ENCODE measurements around the gene CXCL16.

DNA sequence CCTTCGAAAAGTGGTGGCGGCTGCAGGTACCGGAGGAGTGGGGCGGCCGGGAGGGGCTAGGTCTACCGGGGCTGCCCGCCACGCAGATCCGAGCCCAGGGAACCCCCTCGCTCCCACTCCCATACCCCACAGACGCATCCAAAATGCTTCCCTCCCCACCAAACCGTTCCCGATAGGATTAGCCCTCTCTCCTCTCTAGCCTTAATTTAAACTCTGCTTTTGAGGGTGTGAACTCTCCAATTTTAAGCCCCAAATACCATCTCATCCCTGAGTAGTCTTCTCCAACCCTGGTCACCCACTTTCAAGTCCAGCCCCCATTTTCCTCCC is 260 bp upstream of the CXCL16 start:
- TF ChIP-seq CTCF (IDR thresholded peaks at IDR 0.05; ENCODE audit: insufficient read depth, low read length, poor library complexity, severe bottlenecking) (no peak), EZH2phosphoT487 (conservative IDR thresholded peaks at IDR 0.05; ENCODE audit: low read length) (no peak)
